ENCODE data around the gene TIMM22. TPM values are rescaled to one million over a fixed set of nuclear protein-coding genes. Genes with fewer than 3 reads are reported as not detected.
"Not testable (repeated sequence)": the region's sequence is repeated elsewhere in the genome, so short reads cannot be mapped to it uniquely, and the experiment has no call there.

TIMM22 gene
- total RNA-seq, 4 donors from 2014 or later = 11.6 to 12.9 (median 12.6) TPM

DNA sequence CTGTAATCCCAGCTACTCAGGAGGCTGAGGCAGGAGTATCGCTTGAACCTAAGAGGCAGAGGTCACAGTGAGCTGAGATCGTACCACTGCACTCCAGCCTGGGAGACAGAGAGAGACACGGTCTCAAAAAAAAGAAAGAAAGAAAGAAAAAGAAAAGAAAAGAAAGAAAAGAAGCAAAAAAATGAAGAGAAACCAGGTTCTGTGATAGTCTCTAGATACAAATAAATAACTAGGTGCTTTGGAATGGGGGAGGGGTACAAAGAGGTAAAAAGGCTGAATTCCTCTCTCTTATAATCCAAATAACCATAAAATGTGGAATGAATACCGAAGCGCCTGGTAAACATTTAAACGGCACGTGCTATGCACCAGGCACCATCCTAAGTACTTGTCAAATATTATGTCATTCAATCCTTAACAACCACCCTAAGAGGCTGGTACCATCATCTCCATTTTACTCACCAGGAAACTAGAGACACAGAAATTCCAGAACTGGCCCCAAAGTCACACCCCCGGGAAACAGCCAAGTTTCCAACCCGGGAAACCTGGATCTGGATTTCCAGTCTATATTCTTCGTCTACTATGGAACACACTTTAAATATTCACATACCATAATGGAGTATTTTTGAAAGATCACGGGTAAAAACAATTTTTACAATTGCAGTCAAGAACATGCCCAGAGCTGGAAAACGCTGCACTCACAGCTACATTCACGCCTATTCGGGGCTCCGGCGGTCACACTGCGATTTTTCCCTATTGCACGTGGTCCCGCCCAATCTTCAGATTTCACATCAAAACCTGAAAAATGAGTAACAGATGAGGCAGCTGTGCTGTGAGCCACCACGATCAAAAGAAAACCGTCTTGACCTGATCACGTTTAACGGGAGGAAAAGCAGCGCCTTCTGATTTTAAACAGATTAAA is 27.9 kb upstream of the TIMM22 start:
- 73% methylated on average over 24 of the region's 24 CpGs for WGBS
- no peak overlapping the region for H3K27ac ChIP-seq
- H3K4me1 ChIP-seq = peaks cover 11% of the 10 kb centered on the region
- no peaks in the 10 kb centered on the region for H3K27me3 ChIP-seq
- no peak for DNase-seq (ENCODE audit: low spot score in 2 of 2)
- H3K9me3 ChIP-seq = no peaks in the 10 kb centered on the region
- no peaks in the 10 kb centered on the region for H3K36me3 ChIP-seq
- no peak overlapping the region for H3K4me3 ChIP-seq
- TF ChIP-seq, protein P1, sequence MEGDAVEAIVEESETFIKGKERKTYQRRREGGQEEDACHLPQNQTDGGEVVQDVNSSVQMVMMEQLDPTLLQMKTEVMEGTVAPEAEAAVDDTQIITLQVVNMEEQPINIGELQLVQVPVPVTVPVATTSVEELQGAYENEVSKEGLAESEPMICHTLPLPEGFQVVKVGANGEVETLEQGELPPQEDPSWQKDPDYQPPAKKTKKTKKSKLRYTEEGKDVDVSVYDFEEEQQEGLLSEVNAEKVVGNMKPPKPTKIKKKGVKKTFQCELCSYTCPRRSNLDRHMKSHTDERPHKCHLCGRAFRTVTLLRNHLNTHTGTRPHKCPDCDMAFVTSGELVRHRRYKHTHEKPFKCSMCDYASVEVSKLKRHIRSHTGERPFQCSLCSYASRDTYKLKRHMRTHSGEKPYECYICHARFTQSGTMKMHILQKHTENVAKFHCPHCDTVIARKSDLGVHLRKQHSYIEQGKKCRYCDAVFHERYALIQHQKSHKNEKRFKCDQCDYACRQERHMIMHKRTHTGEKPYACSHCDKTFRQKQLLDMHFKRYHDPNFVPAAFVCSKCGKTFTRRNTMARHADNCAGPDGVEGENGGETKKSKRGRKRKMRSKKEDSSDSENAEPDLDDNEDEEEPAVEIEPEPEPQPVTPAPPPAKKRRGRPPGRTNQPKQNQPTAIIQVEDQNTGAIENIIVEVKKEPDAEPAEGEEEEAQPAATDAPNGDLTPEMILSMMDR (IDR thresholded peaks at IDR 0.05) = no peak
- TF ChIP-seq EP300 (IDR thresholded peaks at IDR 0.05) (no peak), POLR2A (IDR thresholded peaks at IDR 0.05) (no peak), POLR2AphosphoS5 (IDR thresholded peaks at IDR 0.05) (no peak)

DNA sequence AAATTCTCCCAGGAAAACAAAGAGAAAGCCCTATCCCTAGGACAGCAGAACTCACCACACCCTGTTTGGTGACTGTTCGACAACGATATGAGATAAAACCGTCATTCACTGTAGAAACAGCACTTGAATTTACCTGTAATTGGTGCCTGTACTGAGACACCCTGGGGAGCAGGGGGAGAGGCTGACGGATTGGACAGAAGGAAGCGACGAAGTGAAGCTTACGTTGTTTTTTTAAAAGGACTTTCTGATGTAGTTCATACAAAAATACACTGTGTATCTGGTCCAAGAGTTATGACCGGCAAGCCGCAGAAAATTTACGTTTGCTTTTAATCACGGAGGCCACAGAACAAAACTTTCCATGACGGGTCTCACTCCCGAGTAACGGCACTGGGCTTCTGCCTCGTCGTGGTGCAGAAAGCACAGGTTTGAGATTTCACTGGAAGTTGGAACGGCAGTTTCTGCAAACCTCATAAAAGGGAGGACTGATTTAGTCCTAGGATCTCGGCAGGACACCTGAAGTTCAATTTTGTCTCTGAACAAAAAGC is 27.0 kb upstream of the TIMM22 start:
- no peak for DNase-seq (ENCODE audit: low spot score in 2 of 2)
- Histone ChIP-seq H3K4me1 (peaks cover 8% of the 10 kb centered on the region), H3K4me3 (no peak overlapping the region), H3K36me3 (no peaks in the 10 kb centered on the region), H3K27ac (peak overlapping the region; percentile 13), H3K27me3 (no peaks in the 10 kb centered on the region), H3K9me3 (no peaks in the 10 kb centered on the region)
- WGBS = 53% methylated on average over 18 of the region's 18 CpGs
- TF ChIP-seq POLR2A (IDR thresholded peaks at IDR 0.05) (no peak), POLR2AphosphoS5 (IDR thresholded peaks at IDR 0.05) (no peak), EP300 (IDR thresholded peaks at IDR 0.05) (no peak)
- TF ChIP-seq, protein P1 (IDR thresholded peaks at IDR 0.05) = no peak

DNA sequence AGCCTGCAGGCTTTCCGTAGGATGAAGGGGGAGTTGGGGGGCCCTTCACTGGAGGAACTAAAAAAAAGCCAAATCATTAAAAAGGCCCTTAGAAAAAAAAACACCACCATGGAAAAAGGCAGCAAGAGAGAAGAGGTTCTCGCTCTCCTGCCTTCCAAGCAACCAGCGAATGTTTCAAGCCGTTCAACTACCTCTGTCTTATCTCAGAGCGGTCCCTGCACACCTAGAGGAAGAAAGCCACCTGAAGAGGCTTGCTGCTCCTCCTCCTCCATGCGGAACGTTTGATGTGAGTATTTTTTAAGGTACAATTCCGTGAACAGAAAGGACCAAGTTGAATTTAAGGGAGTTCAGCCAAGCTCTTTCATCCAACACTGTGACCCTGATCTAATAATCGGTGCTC is 26.6 kb upstream of the TIMM22 start:
- Histone ChIP-seq H3K27me3 (no peaks in the 10 kb centered on the region), H3K4me1 (peaks cover 11% of the 10 kb centered on the region), H3K4me3 (no peak overlapping the region), H3K27ac (peak overlapping the region; percentile 13), H3K9me3 (no peaks in the 10 kb centered on the region), H3K36me3 (no peaks in the 10 kb centered on the region)
- no peak for DNase-seq (ENCODE audit: low spot score in 2 of 2)
- TF ChIP-seq EP300 (IDR thresholded peaks at IDR 0.05) (no peak), POLR2AphosphoS5 (IDR thresholded peaks at IDR 0.05) (no peak), POLR2A (IDR thresholded peaks at IDR 0.05) (no peak)
- TF ChIP-seq, protein P1 (IDR thresholded peaks at IDR 0.05) = no peak
- WGBS = 86% methylated on average over 9 of the region's 9 CpGs

DNA sequence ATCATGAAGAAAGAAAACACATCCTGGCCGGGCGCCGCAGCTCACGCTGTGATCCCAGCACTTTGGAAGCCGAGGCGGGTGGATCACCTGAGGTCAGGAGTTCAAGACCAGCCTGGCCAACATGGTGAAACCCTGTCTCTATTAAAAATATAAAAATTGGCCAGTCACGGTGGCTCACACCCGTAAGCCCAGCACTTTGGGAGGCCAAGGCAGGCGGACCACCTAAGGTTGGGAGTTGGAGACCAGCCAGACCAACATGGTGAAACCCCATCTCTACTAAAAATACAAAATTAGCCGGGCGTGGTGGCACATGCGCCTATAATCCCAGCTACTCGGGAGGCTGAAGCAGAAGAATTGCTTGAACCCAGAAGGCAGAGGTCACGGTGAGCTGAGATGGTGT is 25.1 kb upstream of the TIMM22 start:
- H3K36me3 ChIP-seq; H3K27ac ChIP-seq; H3K27me3 ChIP-seq; H3K9me3 ChIP-seq; H3K4me3 ChIP-seq; DNase-seq (ENCODE audit: low spot score in 2 of 2): not testable (repeated sequence)
- H3K4me1 ChIP-seq = peaks cover 24% of the 10 kb centered on the region
- WGBS = 92% methylated on average over 14 of the region's 14 CpGs

DNA sequence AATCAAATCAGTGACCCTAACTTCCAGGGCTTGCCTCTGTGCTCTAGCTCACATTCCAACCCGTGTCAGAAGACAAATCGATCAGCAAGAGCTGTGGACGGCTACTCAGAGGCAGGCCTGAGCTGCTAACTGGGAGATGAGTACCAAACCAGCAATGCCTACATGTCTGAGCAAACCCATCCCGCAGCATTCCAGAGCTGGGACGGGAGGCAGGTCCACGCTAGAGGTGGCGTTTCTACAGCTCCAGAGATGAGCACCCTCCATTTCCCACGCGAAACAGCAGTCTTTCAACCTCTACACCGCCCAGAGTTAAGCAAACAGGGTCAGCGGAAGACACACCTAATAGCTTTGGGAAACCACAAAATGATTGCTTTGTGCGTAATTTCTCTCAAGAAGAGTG is 23.9 kb upstream of the TIMM22 start:
- TF ChIP-seq, protein P1 (IDR thresholded peaks at IDR 0.05) = no peak
- TF ChIP-seq POLR2A (IDR thresholded peaks at IDR 0.05) (no peak), POLR2AphosphoS5 (IDR thresholded peaks at IDR 0.05) (no peak)
- H3K36me3 ChIP-seq = no peaks in the 10 kb centered on the region
- peak overlapping the region; percentile 45 for H3K27ac ChIP-seq
- WGBS = 51% methylated on average over 10 of the region's 12 CpGs
- no peaks in the 10 kb centered on the region for H3K27me3 ChIP-seq
- H3K4me3 ChIP-seq = no peak overlapping the region
- H3K9me3 ChIP-seq = no peaks in the 10 kb centered on the region
- no peak for DNase-seq (ENCODE audit: low spot score in 2 of 2)
- H3K4me1 ChIP-seq = peaks cover 34% of the 10 kb centered on the region

DNA sequence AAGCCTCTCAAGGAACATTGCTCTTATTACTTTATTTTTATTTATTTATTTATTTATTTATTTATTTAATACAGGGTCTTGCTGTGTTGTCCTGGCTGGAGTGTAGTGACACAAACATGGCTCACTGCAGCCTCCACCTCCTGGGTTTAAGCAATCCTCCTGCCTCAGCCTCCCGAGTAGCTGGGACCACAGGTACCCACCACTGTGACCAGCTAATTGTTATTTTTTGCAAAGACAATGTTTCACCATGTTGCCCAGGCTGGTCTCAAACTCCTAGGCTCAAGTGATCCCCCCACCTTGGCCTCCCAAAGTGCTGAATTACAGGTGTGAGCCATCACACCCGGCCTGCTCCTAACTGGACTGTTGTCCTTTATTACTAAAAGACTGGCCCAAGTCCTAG is 22.2 kb upstream of the TIMM22 start:
- not testable (repeated sequence) for H3K4me3 ChIP-seq; H3K9me3 ChIP-seq; H3K27me3 ChIP-seq; H3K36me3 ChIP-seq; H3K27ac ChIP-seq; DNase-seq (ENCODE audit: low spot score in 2 of 2)
- 83% methylated on average over 2 of the region's 2 CpGs for WGBS
- H3K4me1 ChIP-seq = peaks cover 43% of the 10 kb centered on the region

Data from suprapubic skin (tissue), 4 donors.